HepG2 (cell line): ENCODE measurements around the gene CAMK1. TPM values are rescaled to one million over a fixed set of nuclear protein-coding genes. Genes with fewer than 3 reads are reported as not detected.

Experiments
- ARID2 ChIP-seq: sonication (generic); formaldehyde crosslinking; IDR thresholded peaks from 2 replicates; pipeline ENCODE4 v1.8.1; 2022; ENCODE audit warnings: mild to moderate bottlenecking, missing genetic modification reagents, borderline replicate concordance
- CBX1 ChIP-seq: IDR thresholded peaks from one replicate; pipeline ENCODE4 v1.6.1; 2016; ENCODE audit warnings: antibody characterized with exemption, low read depth
- HDAC1 ChIP-seq: sonication (generic); formaldehyde crosslinking; IDR thresholded peaks from 2 replicates; pipeline ENCODE4 v1.5.1; 2020; ENCODE audit warnings: mild to moderate bottlenecking, missing genetic modification reagents
- HNRNPLL ChIP-seq: fragments of 200-400 bp; formaldehyde crosslinking; IDR thresholded peaks from 2 replicates; pipeline ENCODE4 v1.6.1; 2017; ENCODE audit warnings: mild to moderate bottlenecking, low read depth, low read length; ENCODE audit not compliant: poor library complexity, severe bottlenecking
- MTF2 ChIP-seq: sonication (generic); formaldehyde crosslinking; IDR thresholded peaks from 2 replicates; pipeline ENCODE4 v1.5.0; 2020; ENCODE audit warnings: missing genetic modification reagents, borderline replicate concordance
- RFX1 ChIP-seq: fragments of 450-650 bp; IDR thresholded peaks from 2 replicates; pipeline ENCODE4 v1.6.1; 2017
- RFXAP ChIP-seq: sonication (generic); formaldehyde crosslinking; IDR thresholded peaks from 2 replicates; pipeline ENCODE4 v1.4.0; 2020; ENCODE audit warnings: missing genetic modification reagents, borderline replicate concordance
- RXRB ChIP-seq: IDR thresholded peaks from 2 replicates; pipeline ENCODE4 v1.6.1; 2016; ENCODE audit warnings: borderline replicate concordance, missing genetic modification reagents, missing compliant biosample characterization
- SMYD3 ChIP-seq: sonication (generic); formaldehyde crosslinking; IDR thresholded peaks from 2 replicates; pipeline ENCODE4 v1.8.1; 2023; ENCODE audit warnings: mild to moderate bottlenecking, missing genetic modification reagents
- TMF1 ChIP-seq: sonication (generic); formaldehyde crosslinking; IDR thresholded peaks from 2 replicates; pipeline ENCODE4 v1.8.1; 2022; ENCODE audit warnings: low read depth, missing genetic modification reagents
- ZNF224 ChIP-seq: sonication (generic); formaldehyde crosslinking; IDR thresholded peaks from 2 replicates; pipeline ENCODE4 v1.5.0; 2020; ENCODE audit warnings: mild to moderate bottlenecking, missing genetic modification reagents
- ZNF256 ChIP-seq: sonication (generic); formaldehyde crosslinking; conservative IDR thresholded peaks from 2 replicates; pipeline ENCODE4 v1.4.0; 2020; ENCODE audit warnings: missing genetic modification reagents
- ZNF441 ChIP-seq: sonication (generic); formaldehyde crosslinking; IDR thresholded peaks from 2 replicates; pipeline ENCODE4 v1.7.0; 2021; ENCODE audit warnings: missing genetic modification reagents, borderline replicate concordance
- ZNF670 ChIP-seq: sonication (generic); formaldehyde crosslinking; IDR thresholded peaks from 2 replicates; pipeline ENCODE4 v1.8.0; 2022; ENCODE audit warnings: mild to moderate bottlenecking, missing genetic modification reagents, borderline replicate concordance
- polyA plus RNA-seq, 8 experiments: library from polyadenylated mRNA; depleted of rRNA in 3 of 8; stranded (reverse) in 7 of 8; unstranded in 1 of 8; fragments of >200 nt; fragmentation: Illumina TruSeq in 4 of 8; extraction: Trizol in 4 of 8; gene quantifications; 2 replicates each; pipeline versions ENCODE4 v1.2.1 to v1.2.3, GENCODE V29; 2011 to 2016; ENCODE audit warnings: low read depth in 4 of 8, missing spikeins in 1 of 8, mixed read lengths in 1 of 8; ENCODE audit not compliant: insufficient read depth in 1 of 8
- total RNA-seq, 5 experiments: library from RNA; depleted of rRNA; stranded (reverse); fragments of >200 nt; fragmentation: Illumina TruSeq; extraction: Trizol; gene quantifications; 2 replicates each; pipeline ENCODE4 v1.2.3, GENCODE V29; 2016; ENCODE audit warnings: low read depth in 1 of 5
- TF ChIP-seq, protein P1 (sequence below): sonication (generic); formaldehyde crosslinking; IDR thresholded peaks from 2 replicates; pipeline ENCODE4 v1.4.0; 2020; ENCODE audit warnings: missing genetic modification reagents, borderline replicate concordance
- TF ChIP-seq, protein P2 (sequence below), 2 experiments: fragments of 450-650 bp in 1 of 2; sonication (generic) in 1 of 2; formaldehyde crosslinking; IDR thresholded peaks; 2 replicates each; pipeline versions ENCODE4 v1.5.0 to v1.8.0; 2020 to 2022; ENCODE audit warnings: mild to moderate bottlenecking in 1 of 2, missing genetic modification reagents in 1 of 2
- TF ChIP-seq, protein P3 (sequence below): sonication (generic); formaldehyde crosslinking; IDR thresholded peaks from 2 replicates; pipeline ENCODE4 v1.9.0; 2022; ENCODE audit warnings: low read depth, missing genetic modification reagents
- TF ChIP-seq, protein P4 (sequence below): IDR thresholded peaks from 2 replicates; pipeline ENCODE4 v1.6.1; 2012; ENCODE audit warnings: inconsistent platforms
- TF ChIP-seq, protein P5 (sequence below): sonication (generic); formaldehyde crosslinking; IDR thresholded peaks from 2 replicates; pipeline ENCODE4 v1.4.0; 2020; ENCODE audit warnings: missing genetic modification reagents, borderline replicate concordance

Gene CAMK1
- total and polyA plus RNA-seq, 2 of the 13 experiments (the other 11 are each of a cell fraction or from before 2014, with no cell fraction given) = 26.4 to 53.3 TPM

DNA sequence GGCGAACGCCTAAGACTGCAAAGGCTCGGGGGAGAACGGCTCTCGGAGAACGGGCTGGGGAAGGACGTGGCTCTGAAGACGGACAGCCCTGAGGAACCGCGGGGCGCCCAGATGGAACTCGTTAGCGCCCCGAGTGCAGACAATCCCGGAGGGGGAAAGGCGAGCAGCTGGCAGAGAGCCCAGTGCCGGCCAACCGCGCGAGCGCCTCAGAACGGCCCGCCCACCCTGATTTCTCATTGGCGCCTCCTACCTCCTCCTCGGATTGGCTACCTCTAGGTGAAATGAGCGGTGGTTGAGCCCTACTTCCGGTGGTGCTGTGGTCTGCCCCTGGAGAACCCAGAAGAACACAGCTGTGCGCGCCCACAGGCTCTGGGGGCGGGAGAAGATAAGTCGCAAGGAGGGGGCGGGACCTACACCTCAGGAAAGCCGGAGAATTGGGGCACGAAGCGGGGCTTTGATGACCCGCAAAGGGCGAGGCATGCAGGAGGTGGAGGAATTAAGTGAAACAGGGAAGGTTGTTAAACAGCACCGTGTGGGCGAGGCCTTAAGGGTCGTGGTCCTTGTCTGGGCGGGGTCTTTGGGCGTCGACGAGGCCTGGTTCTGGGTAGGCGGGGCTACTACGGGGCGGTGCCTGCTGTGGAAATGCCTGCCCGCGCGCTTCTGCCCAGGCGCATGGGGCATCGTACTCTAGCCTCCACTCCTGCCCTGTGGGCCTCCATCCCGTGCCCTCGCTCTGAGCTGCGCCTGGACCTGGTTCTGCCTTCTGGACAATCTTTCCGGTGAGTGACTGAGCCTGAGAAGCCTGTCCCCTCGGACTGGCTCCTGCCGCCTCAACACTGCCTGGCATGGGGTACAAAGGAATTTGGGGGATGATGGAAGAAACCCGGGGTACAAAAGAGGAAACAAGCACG lies 19.8 kb downstream of the CAMK1 start, which contains the start of gene OGG1 (continued):
- TF ChIP-seq RFXAP (CRISPR knock-in tag) (0 out of 2 replicates have a peak, but pooled peaks have one; percentile 71), SMYD3 (CRISPR knock-in tag) (peak; percentile 42; the same call in 1 of the 2 replicates), ZNF670 (no peak; the same call in 1 of the 2 replicates), TMF1 (CRISPR knock-in tag) (no peak), ZNF256 (CRISPR knock-in tag) (no peak), ZNF224 (CRISPR knock-in tag) (no peak), ARID2 (CRISPR knock-in tag) (no peak), CBX1 (no peak), RXRB (no peak), RFX1 (no peak), HDAC1 (CRISPR knock-in tag) (peak; percentile 73), HNRNPLL (peak; percentile 54), MTF2 (CRISPR knock-in tag) (no peak), ZNF441 (peak; percentile 90)
- TF ChIP-seq, protein P1, sequence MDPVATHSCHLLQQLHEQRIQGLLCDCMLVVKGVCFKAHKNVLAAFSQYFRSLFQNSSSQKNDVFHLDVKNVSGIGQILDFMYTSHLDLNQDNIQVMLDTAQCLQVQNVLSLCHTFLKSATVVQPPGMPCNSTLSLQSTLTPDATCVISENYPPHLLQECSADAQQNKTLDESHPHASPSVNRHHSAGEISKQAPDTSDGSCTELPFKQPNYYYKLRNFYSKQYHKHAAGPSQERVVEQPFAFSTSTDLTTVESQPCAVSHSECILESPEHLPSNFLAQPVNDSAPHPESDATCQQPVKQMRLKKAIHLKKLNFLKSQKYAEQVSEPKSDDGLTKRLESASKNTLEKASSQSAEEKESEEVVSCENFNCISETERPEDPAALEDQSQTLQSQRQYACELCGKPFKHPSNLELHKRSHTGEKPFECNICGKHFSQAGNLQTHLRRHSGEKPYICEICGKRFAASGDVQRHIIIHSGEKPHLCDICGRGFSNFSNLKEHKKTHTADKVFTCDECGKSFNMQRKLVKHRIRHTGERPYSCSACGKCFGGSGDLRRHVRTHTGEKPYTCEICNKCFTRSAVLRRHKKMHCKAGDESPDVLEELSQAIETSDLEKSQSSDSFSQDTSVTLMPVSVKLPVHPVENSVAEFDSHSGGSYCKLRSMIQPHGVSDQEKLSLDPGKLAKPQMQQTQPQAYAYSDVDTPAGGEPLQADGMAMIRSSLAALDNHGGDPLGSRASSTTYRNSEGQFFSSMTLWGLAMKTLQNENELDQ = no peak
- TF ChIP-seq, protein P2, sequence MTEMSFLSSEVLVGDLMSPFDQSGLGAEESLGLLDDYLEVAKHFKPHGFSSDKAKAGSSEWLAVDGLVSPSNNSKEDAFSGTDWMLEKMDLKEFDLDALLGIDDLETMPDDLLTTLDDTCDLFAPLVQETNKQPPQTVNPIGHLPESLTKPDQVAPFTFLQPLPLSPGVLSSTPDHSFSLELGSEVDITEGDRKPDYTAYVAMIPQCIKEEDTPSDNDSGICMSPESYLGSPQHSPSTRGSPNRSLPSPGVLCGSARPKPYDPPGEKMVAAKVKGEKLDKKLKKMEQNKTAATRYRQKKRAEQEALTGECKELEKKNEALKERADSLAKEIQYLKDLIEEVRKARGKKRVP (CRISPR knock-in tag; IDR thresholded peaks at IDR 0.05) = no peak
- TF ChIP-seq, protein P3, sequence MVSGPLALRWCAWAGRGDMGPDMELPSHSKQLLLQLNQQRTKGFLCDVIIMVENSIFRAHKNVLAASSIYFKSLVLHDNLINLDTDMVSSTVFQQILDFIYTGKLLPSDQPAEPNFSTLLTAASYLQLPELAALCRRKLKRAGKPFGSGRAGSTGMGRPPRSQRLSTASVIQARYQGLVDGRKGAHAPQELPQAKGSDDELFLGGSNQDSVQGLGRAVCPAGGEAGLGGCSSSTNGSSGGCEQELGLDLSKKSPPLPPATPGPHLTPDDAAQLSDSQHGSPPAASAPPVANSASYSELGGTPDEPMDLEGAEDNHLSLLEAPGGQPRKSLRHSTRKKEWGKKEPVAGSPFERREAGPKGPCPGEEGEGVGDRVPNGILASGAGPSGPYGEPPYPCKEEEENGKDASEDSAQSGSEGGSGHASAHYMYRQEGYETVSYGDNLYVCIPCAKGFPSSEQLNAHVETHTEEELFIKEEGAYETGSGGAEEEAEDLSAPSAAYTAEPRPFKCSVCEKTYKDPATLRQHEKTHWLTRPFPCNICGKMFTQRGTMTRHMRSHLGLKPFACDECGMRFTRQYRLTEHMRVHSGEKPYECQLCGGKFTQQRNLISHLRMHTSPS = peak; percentile 92
- TF ChIP-seq, protein P4, sequence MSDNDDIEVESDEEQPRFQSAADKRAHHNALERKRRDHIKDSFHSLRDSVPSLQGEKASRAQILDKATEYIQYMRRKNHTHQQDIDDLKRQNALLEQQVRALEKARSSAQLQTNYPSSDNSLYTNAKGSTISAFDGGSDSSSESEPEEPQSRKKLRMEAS = peak; percentile 87
- TF ChIP-seq, protein P5, sequence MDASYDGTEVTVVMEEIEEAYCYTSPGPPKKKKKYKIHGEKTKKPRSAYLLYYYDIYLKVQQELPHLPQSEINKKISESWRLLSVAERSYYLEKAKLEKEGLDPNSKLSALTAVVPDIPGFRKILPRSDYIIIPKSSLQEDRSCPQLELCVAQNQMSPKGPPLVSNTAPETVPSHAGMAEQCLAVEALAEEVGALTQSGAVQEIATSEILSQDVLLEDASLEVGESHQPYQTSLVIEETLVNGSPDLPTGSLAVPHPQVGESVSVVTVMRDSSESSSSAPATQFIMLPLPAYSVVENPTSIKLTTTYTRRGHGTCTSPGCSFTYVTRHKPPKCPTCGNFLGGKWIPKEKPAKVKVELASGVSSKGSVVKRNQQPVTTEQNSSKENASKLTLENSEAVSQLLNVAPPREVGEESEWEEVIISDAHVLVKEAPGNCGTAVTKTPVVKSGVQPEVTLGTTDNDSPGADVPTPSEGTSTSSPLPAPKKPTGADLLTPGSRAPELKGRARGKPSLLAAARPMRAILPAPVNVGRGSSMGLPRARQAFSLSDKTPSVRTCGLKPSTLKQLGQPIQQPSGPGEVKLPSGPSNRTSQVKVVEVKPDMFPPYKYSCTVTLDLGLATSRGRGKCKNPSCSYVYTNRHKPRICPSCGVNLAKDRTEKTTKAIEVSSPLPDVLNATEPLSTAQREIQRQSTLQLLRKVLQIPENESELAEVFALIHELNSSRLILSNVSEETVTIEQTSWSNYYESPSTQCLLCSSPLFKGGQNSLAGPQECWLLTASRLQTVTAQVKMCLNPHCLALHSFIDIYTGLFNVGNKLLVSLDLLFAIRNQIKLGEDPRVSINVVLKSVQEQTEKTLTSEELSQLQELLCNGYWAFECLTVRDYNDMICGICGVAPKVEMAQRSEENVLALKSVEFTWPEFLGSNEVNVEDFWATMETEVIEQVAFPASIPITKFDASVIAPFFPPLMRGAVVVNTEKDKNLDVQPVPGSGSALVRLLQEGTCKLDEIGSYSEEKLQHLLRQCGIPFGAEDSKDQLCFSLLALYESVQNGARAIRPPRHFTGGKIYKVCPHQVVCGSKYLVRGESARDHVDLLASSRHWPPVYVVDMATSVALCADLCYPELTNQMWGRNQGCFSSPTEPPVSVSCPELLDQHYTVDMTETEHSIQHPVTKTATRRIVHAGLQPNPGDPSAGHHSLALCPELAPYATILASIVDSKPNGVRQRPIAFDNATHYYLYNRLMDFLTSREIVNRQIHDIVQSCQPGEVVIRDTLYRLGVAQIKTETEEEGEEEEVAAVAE (CRISPR knock-in tag) = peak; percentile 24; the same call in 1 of the 2 replicates
